Hepatocyte (in vitro differentiated cells): Measurements from ENCODE around the gene SOCS3.

Experiments used
- CTCF ChIP-seq: fragments of 200-600 bp; sonication (generic); IDR thresholded peaks from 2 replicates; pipeline ENCODE4 v1.5.1; 2016; ENCODE audit warnings: antibody characterized with exemption, mild to moderate bottlenecking; ENCODE audit not compliant: poor library complexity
- EZH2 ChIP-seq: fragments of 200-600 bp; sonication (generic); IDR thresholded peaks from 2 replicates; pipeline ENCODE4 v1.6.1; 2016; ENCODE audit warnings: antibody characterized with exemption, mild to moderate bottlenecking, borderline replicate concordance

DNA sequence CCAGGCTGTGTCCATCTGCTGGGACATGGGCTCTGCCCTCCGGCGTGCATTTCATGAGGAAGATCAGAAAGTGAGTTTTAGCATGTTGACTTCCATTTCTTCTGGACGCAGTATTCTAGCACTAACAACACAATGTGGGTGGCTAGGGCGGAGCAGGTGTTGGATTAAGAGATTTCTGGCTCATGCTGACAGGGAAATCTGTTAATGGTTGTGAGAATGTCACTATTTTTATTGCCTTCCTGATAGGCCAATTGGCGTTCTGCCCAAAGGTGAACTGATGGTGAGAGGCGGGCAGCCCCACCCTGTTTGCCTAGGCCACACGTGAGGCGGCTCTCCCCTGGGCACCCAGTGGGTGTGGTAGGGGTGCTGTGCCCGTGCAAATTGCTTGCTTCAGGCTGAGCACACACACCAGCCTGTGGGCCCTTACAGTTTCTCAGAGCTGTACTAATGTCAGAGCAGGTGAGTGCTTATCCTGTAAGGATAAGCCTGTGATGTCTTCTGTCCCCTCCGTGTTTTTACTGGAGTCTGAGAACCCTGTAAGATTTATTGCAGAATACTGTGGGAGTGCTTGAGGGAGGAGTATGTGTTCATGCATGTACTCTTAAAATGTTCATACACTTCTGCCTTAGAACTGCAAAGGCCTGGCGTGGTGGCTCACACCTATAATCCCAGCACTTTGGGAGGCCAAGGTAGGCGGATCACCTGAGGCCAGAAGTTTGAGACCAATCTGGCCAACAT lies 49.5 kb upstream of the SOCS3 start:
- TF ChIP-seq CTCF (no peak), EZH2 (no peak)
